Astrocyte (in vitro differentiated cells and primary cell): ENCODE results near the gene NF2. TPM values are rescaled to one million over a fixed set of nuclear protein-coding genes. Genes with fewer than 3 reads are reported as not detected.

Source experiments
- DNase-seq: peaks from one replicate; pipeline ENCODE4 v3.0.0-alpha.2; 2010; ENCODE audit warnings: low read depth
- FAIRE-seq: peaks from 2 replicates; lab custom pipeline; 2011; peaks lifted over from hg19 to GRCh38; lab: Jason Lieb, UNC
- H2AFZ ChIP-seq: 2 replicates; pipeline ENCODE4 v1.6.0; 2012; ENCODE audit warnings: low read depth, low read length, inconsistent platforms
- H3K27ac ChIP-seq: 2 replicates; pipeline ENCODE4 v1.5.1; 2011; ENCODE audit warnings: low read depth, low read length, inconsistent platforms
- H3K27me3 ChIP-seq: 2 replicates; pipeline ENCODE4 v1.6.0; 2011; ENCODE audit warnings: low read length, inconsistent platforms; ENCODE audit not compliant: insufficient read depth
- H3K36me3 ChIP-seq: 2 replicates; pipeline ENCODE4 v1.5.1; 2011; ENCODE audit warnings: low read length, inconsistent platforms; ENCODE audit not compliant: insufficient read depth
- H3K4me1 ChIP-seq: 2 replicates; pipeline ENCODE4 v1.5.1; 2011; ENCODE audit warnings: low read length, inconsistent platforms; ENCODE audit not compliant: insufficient read depth
- H3K4me2 ChIP-seq: 2 replicates; pipeline ENCODE4 v1.6.0; 2012; ENCODE audit warnings: low read length, inconsistent platforms
- H3K4me3 ChIP-seq: 2 replicates; pipeline ENCODE4 v1.5.1; 2011; ENCODE audit warnings: low read depth, mild to moderate bottlenecking, low read length, inconsistent platforms; ENCODE audit not compliant: insufficient read depth
- H3K79me2 ChIP-seq: 2 replicates; pipeline ENCODE4 v1.6.0; 2012; ENCODE audit warnings: mild to moderate bottlenecking, low read length, inconsistent platforms; ENCODE audit not compliant: insufficient read depth
- H3K9ac ChIP-seq: 2 replicates; pipeline ENCODE4 v1.6.0; 2012; ENCODE audit warnings: mild to moderate bottlenecking, low read length, inconsistent platforms
- H3K9me3 ChIP-seq: 2 replicates; pipeline ENCODE4 v1.5.1; 2012; ENCODE audit warnings: low read depth, mild to moderate bottlenecking, low read length, inconsistent platforms; ENCODE audit not compliant: insufficient read depth
- H4K20me1 ChIP-seq: 2 replicates; pipeline ENCODE4 v1.6.0; 2012; ENCODE audit warnings: low read length, inconsistent platforms; ENCODE audit not compliant: insufficient read depth
- H3K27ac Mint-ChIP-seq: one replicate; pipeline ENCODE4 v1.8.0; 2021; ENCODE audit warnings: mild to moderate bottlenecking, mixed read lengths; ENCODE audit not compliant: unreplicated experiment
- H3K27me3 Mint-ChIP-seq: one replicate; pipeline ENCODE4 v1.8.0; 2021; ENCODE audit warnings: low read depth, mixed read lengths; ENCODE audit not compliant: unreplicated experiment
- H3K36me3 Mint-ChIP-seq: one replicate; pipeline ENCODE4 v1.8.0; 2021; ENCODE audit warnings: low read depth, mixed read lengths; ENCODE audit not compliant: unreplicated experiment
- H3K4me1 Mint-ChIP-seq: one replicate; pipeline ENCODE4 v1.8.0; 2021; ENCODE audit warnings: low read depth, mixed read lengths; ENCODE audit not compliant: unreplicated experiment
- H3K4me3 Mint-ChIP-seq: one replicate; pipeline ENCODE4 v1.8.0; 2021; ENCODE audit warnings: mild to moderate bottlenecking, moderate library complexity, mixed read lengths; ENCODE audit not compliant: unreplicated experiment
- H3K9me3 Mint-ChIP-seq: one replicate; pipeline ENCODE4 v1.8.0; 2021; ENCODE audit warnings: mild to moderate bottlenecking, mixed read lengths; ENCODE audit not compliant: unreplicated experiment
- EZH2 ChIP-seq: IDR thresholded peaks from 2 replicates; pipeline ENCODE4 v1.6.1; 2012; ENCODE audit warnings: mild to moderate bottlenecking, low read length, inconsistent platforms; ENCODE audit not compliant: insufficient read depth
- total RNA-seq: library from RNA; stranded (reverse); gene quantifications from 2 replicates; pipeline ENCODE4 v1.2.1, GENCODE V29; 2021
- TF ChIP-seq, protein P1 (sequence below): IDR thresholded peaks from 2 replicates; pipeline ENCODE4 v1.5.1; 2011; ENCODE audit warnings: low read depth, mild to moderate bottlenecking, inconsistent platforms, low read length, moderate library complexity; ENCODE audit not compliant: insufficient read depth

The NF2 gene
- total RNA-seq, 1 donor from 2014 or later: 93.4 TPM

- Histone ChIP-seq H3K27ac (no peak overlapping the region), H3K4me2 (no peak overlapping the region), H4K20me1 (no peaks in the 10 kb centered on the region), H3K9ac (no peak overlapping the region), H3K79me2 (peaks cover 12% of the 10 kb centered on the region), H3K4me1 (peaks cover 9% of the 10 kb centered on the region), H3K36me3 (no peaks in the 10 kb centered on the region), H3K4me3 (no peak overlapping the region), H2AFZ (no peak overlapping the region), H3K27me3 (no peaks in the 10 kb centered on the region), H3K9me3 (no peaks in the 10 kb centered on the region)
- H3K36me3 Mint-ChIP-seq: peaks cover 6% of the 10 kb centered on the region
- DNase-seq (no peak), FAIRE-seq (no peak)
- no peaks in the 10 kb centered on the region for H3K27me3 Mint-ChIP-seq
- TF ChIP-seq, protein P1, sequence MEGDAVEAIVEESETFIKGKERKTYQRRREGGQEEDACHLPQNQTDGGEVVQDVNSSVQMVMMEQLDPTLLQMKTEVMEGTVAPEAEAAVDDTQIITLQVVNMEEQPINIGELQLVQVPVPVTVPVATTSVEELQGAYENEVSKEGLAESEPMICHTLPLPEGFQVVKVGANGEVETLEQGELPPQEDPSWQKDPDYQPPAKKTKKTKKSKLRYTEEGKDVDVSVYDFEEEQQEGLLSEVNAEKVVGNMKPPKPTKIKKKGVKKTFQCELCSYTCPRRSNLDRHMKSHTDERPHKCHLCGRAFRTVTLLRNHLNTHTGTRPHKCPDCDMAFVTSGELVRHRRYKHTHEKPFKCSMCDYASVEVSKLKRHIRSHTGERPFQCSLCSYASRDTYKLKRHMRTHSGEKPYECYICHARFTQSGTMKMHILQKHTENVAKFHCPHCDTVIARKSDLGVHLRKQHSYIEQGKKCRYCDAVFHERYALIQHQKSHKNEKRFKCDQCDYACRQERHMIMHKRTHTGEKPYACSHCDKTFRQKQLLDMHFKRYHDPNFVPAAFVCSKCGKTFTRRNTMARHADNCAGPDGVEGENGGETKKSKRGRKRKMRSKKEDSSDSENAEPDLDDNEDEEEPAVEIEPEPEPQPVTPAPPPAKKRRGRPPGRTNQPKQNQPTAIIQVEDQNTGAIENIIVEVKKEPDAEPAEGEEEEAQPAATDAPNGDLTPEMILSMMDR: no peak
- no peak for TF ChIP-seq EZH2
- no peak overlapping the region for H3K4me3 Mint-ChIP-seq
- no peak overlapping the region for H3K27ac Mint-ChIP-seq
- H3K9me3 Mint-ChIP-seq: no peaks in the 10 kb centered on the region
- peaks cover 6% of the 10 kb centered on the region for H3K4me1 Mint-ChIP-seq
Observed at GRCh38 chr22:29578462-29579200, 24.8 kb upstream of the NF2 start.

GRCh38 chr22:29580200-29580810, 23.1 kb upstream of the NF2 start:
- H3K36me3 ChIP-seq: no peaks in the 10 kb centered on the region
- H3K9me3 ChIP-seq: no peaks in the 10 kb centered on the region
- H3K4me1 Mint-ChIP-seq: peaks cover 6% of the 10 kb centered on the region
- no peaks in the 10 kb centered on the region for H3K27me3 Mint-ChIP-seq
- DNase-seq (no peak), FAIRE-seq (no peak)
- H3K4me2 ChIP-seq: peak overlapping the region; percentile 100
- peak overlapping the region; percentile 79 for H2AFZ ChIP-seq
- no peaks in the 10 kb centered on the region for H3K9me3 Mint-ChIP-seq
- H3K79me2 ChIP-seq: peaks cover 12% of the 10 kb centered on the region
- H3K4me1 ChIP-seq: peaks cover 9% of the 10 kb centered on the region
- TF ChIP-seq, protein P1: no peak
- TF ChIP-seq EZH2: no peak
- H3K9ac ChIP-seq: peak overlapping the region; percentile 88
- no peaks in the 10 kb centered on the region for H3K36me3 Mint-ChIP-seq
- H4K20me1 ChIP-seq: no peaks in the 10 kb centered on the region
- H3K27me3 ChIP-seq: no peaks in the 10 kb centered on the region
- H3K4me3 Mint-ChIP-seq: peak overlapping the region; percentile 95
- no peak overlapping the region for H3K27ac ChIP-seq
- H3K4me3 ChIP-seq: peak overlapping the region; percentile 77
- peak overlapping the region; percentile 63 for H3K27ac Mint-ChIP-seq

- Histone ChIP-seq H3K27ac (no peak overlapping the region), H3K9me3 (no peaks in the 10 kb centered on the region), H2AFZ (peak overlapping the region; percentile 32), H3K36me3 (no peaks in the 10 kb centered on the region), H3K4me1 (peaks cover 9% of the 10 kb centered on the region), H3K9ac (no peak overlapping the region), H3K4me3 (peak overlapping the region; percentile 77), H3K27me3 (no peaks in the 10 kb centered on the region), H3K4me2 (peak overlapping the region; percentile 100), H4K20me1 (no peaks in the 10 kb centered on the region), H3K79me2 (peaks cover 12% of the 10 kb centered on the region)
- TF ChIP-seq, protein P1: no peak
- TF ChIP-seq EZH2: no peak
- peak overlapping the region; percentile 95 for H3K4me3 Mint-ChIP-seq
- no peaks in the 10 kb centered on the region for H3K9me3 Mint-ChIP-seq
- no peak for FAIRE-seq
- no peaks in the 10 kb centered on the region for H3K36me3 Mint-ChIP-seq
- no peak overlapping the region for H3K27ac Mint-ChIP-seq
- no peak for DNase-seq
- H3K4me1 Mint-ChIP-seq: peaks cover 6% of the 10 kb centered on the region
- no peaks in the 10 kb centered on the region for H3K27me3 Mint-ChIP-seq
Observed at GRCh38 chr22:29581799-29582198, 21.6 kb upstream of the NF2 start.
